ENCODE data around the gene HECA. TPM values are rescaled to one million over a fixed set of nuclear protein-coding genes. Genes with fewer than 3 reads are reported as not detected.
"Not testable (repeated sequence)": the region's sequence is repeated elsewhere in the genome, so short reads cannot be mapped to it uniquely, and the experiment has no call there.

HECA gene
- total RNA-seq, 2 donors from 2014 or later: 5.6 to 6.0 TPM

DNA sequence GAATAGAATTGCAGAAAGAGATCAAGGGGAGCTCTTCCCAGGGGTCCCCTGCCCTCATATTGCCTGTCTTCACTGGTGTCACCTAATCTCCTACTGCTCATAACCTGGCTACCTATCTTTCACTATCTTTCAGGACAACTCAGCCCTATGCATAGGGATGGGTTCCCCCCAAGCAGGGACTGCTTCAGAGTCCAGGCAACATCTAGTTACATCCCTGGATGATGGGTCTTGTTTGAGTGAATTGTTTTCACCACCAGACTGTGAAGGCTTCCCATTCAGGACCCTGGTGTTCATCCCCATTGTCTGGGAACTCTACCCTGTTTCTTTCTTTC lies 850 bp upstream of the HECA start:
- no peak overlapping the region for H3K4me3 ChIP-seq (ENCODE audit: low read length)
- no peaks in the 10 kb centered on the region for H3K36me3 ChIP-seq (ENCODE audit: control insufficient read depth, insufficient read depth, low read length)
- no peaks in the 10 kb centered on the region for H3K27me3 ChIP-seq (ENCODE audit: control insufficient read depth, insufficient read depth, low read length, poor library complexity, severe bottlenecking)
- Mint-ChIP-seq H3K4me3 (peak overlapping the region; percentile 74), H3K27me3 (ENCODE audit: insufficient read depth) (peaks cover 17% of the 10 kb centered on the region), H3K4me1 (peaks cover 5% of the 10 kb centered on the region), H3K27ac (no peak overlapping the region), H3K36me3 (ENCODE audit: low read depth) (no peaks in the 10 kb centered on the region), H3K9me3 (no peaks in the 10 kb centered on the region)
- TF ChIP-seq, protein P1, sequence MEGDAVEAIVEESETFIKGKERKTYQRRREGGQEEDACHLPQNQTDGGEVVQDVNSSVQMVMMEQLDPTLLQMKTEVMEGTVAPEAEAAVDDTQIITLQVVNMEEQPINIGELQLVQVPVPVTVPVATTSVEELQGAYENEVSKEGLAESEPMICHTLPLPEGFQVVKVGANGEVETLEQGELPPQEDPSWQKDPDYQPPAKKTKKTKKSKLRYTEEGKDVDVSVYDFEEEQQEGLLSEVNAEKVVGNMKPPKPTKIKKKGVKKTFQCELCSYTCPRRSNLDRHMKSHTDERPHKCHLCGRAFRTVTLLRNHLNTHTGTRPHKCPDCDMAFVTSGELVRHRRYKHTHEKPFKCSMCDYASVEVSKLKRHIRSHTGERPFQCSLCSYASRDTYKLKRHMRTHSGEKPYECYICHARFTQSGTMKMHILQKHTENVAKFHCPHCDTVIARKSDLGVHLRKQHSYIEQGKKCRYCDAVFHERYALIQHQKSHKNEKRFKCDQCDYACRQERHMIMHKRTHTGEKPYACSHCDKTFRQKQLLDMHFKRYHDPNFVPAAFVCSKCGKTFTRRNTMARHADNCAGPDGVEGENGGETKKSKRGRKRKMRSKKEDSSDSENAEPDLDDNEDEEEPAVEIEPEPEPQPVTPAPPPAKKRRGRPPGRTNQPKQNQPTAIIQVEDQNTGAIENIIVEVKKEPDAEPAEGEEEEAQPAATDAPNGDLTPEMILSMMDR (conservative IDR thresholded peaks at IDR 0.05): no peak
- H3K27ac ChIP-seq (ENCODE audit: low read depth, low read length): no peak overlapping the region
- no peaks in the 10 kb centered on the region for H3K4me1 ChIP-seq (ENCODE audit: control insufficient read depth, insufficient read depth, low read length)
- H3K9ac ChIP-seq (ENCODE audit: extremely low read depth, low read length, poor library complexity, severe bottlenecking): no peak overlapping the region
- DNase-seq: no peak
- no peaks in the 10 kb centered on the region for H3K9me3 ChIP-seq (ENCODE audit: control insufficient read depth, low read length)

DNA sequence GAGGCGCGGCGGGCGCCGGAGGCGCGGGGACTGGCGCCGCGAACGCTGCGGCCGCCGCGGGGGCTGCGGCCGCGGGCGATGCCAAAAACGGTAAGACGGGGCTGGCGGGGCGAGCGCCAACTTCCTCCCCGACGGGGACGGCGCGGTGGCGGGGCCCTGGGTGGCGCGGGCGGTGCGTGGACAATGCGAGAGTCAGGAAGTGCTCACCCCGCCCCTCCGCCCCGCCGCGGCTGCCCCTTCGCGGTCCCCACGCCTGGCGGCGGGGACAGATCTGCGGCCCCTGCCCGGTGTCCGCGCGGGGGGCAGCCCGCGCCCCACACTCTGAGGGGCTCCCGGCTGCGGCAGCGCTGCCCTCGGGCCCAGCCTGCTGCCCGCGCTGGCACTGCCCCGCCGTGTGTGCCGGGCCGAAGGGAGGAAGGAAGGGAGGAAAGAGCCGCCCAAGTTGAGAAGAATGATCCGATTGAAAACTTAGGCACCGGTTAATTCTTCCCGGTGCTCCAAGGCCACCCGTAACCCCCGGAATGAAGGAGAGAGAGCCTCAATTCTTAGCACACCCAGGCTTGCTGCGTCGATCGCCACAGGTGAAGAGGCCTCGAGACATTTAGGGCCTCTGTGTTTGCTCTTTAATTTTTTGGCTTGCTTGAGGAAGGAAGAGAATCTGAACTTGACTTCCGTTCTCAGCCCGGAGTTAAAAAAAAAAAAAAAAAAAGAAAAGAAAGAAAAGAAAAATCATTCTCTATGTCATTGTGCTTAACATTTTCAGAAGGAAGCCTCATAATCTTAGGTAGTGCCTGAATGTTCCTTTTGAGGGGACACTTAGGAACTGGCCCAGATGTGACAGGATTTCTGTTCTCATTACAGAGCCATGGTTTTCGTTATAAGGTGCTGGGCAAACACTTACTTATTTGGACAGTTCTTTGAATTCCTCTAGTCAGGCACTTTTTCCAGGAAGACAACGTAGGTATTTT lies 982 bp downstream of the HECA start:
- no peaks in the 10 kb centered on the region for H3K36me3 ChIP-seq (ENCODE audit: control insufficient read depth, insufficient read depth, low read length)
- H3K4me3 Mint-ChIP-seq: peak overlapping the region; percentile 74
- no peaks in the 10 kb centered on the region for H3K27me3 ChIP-seq (ENCODE audit: control insufficient read depth, insufficient read depth, low read length, poor library complexity, severe bottlenecking)
- peaks cover 17% of the 10 kb centered on the region for H3K27me3 Mint-ChIP-seq (ENCODE audit: insufficient read depth)
- H3K9me3 Mint-ChIP-seq: no peaks in the 10 kb centered on the region
- H3K27ac ChIP-seq (ENCODE audit: low read depth, low read length): no peak overlapping the region
- peak overlapping the region; percentile 85 for H3K27ac Mint-ChIP-seq
- WGBS, 2 experiments (ENCODE audit: insufficient coverage in 1 of 2, insufficient read length in 1 of 2): 3 to 9% methylated on average over 14 to 76 of the region's 76 CpGs
- peak; percentile 65 for DNase-seq
- H3K9me3 ChIP-seq (ENCODE audit: control insufficient read depth, low read length): no peaks in the 10 kb centered on the region
- peak overlapping the region; percentile 82 for H3K4me3 ChIP-seq (ENCODE audit: low read length)
- H3K9ac ChIP-seq (ENCODE audit: extremely low read depth, low read length, poor library complexity, severe bottlenecking): peak overlapping the region; percentile 47
- H3K4me1 Mint-ChIP-seq: no peaks in the 10 kb centered on the region
- TF ChIP-seq, protein P1 (conservative IDR thresholded peaks at IDR 0.05): peak; percentile 25
- H3K4me1 ChIP-seq (ENCODE audit: control insufficient read depth, insufficient read depth, low read length): no peaks in the 10 kb centered on the region
- H3K36me3 Mint-ChIP-seq (ENCODE audit: low read depth): no peaks in the 10 kb centered on the region

DNA sequence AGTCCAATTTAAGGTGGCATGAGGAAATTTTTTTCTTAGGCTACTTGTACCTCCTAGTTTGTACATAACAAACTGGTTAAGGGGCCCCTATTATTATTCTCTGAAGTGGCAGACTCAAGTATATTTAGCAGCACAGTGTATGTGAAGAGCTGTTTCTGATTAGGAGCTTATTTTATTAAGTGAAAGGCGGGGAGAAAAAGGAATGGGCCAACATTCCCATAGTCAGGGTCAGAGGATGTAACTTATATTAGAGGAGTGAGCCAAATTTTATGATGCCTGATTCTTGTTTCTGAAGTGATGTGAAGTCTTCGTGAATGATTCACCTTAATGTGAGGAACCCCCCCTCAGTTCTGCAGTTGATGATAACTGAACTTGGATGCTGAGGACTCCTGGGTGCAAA lies 2.8 kb downstream of the HECA start:
- Mint-ChIP-seq H3K27ac (no peak overlapping the region), H3K9me3 (no peaks in the 10 kb centered on the region), H3K27me3 (ENCODE audit: insufficient read depth) (peaks cover 14% of the 10 kb centered on the region), H3K4me3 (no peak overlapping the region), H3K4me1 (no peaks in the 10 kb centered on the region), H3K36me3 (ENCODE audit: low read depth) (no peaks in the 10 kb centered on the region)
- no peaks in the 10 kb centered on the region for H3K9me3 ChIP-seq (ENCODE audit: control insufficient read depth, low read length)
- H3K4me1 ChIP-seq (ENCODE audit: control insufficient read depth, insufficient read depth, low read length): no peaks in the 10 kb centered on the region
- TF ChIP-seq, protein P1 (conservative IDR thresholded peaks at IDR 0.05): no peak
- H3K36me3 ChIP-seq (ENCODE audit: control insufficient read depth, insufficient read depth, low read length): no peaks in the 10 kb centered on the region
- no peak for DNase-seq
- no peak overlapping the region for H3K27ac ChIP-seq (ENCODE audit: low read depth, low read length)
- H3K27me3 ChIP-seq (ENCODE audit: control insufficient read depth, insufficient read depth, low read length, poor library complexity, severe bottlenecking): no peaks in the 10 kb centered on the region
- 89 to 93% methylated on average over 2 of the region's 2 CpGs for WGBS, 2 experiments (ENCODE audit: insufficient coverage in 1 of 2, insufficient read length in 1 of 2)
- H3K9ac ChIP-seq (ENCODE audit: extremely low read depth, low read length, poor library complexity, severe bottlenecking): no peak overlapping the region
- H3K4me3 ChIP-seq (ENCODE audit: low read length): no peak overlapping the region

DNA sequence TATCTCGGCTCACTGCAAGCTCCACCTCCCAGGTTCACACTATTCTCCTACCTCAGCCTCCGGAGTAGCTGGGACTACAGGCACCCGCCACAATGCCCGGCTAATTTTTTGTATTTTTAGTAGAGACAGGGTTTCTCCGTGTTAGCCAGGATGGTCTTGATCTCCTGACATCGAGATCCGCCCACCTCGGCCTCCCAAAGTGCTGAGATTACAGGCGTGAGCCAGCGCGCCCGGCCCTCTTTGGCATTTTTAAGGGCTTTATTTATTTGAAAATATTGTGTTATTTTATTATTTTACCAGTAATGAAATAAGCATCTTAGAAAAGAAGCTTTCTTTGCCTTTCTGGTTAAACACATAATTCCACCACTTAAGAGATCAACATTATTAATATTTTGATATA lies 6.0 kb downstream of the HECA start:
- not testable (repeated sequence) for H3K27ac ChIP-seq (ENCODE audit: low read depth, low read length); H3K27me3 ChIP-seq (ENCODE audit: control insufficient read depth, insufficient read depth, low read length, poor library complexity, severe bottlenecking); H3K27ac Mint-ChIP-seq; DNase-seq; H3K36me3 Mint-ChIP-seq (ENCODE audit: low read depth); H3K9me3 Mint-ChIP-seq; H3K36me3 ChIP-seq (ENCODE audit: control insufficient read depth, insufficient read depth, low read length); H3K4me1 Mint-ChIP-seq; H3K9me3 ChIP-seq (ENCODE audit: control insufficient read depth, low read length); H3K9ac ChIP-seq (ENCODE audit: extremely low read depth, low read length, poor library complexity, severe bottlenecking); H3K27me3 Mint-ChIP-seq (ENCODE audit: insufficient read depth); H3K4me3 ChIP-seq (ENCODE audit: low read length); H3K4me1 ChIP-seq (ENCODE audit: control insufficient read depth, insufficient read depth, low read length); H3K4me3 Mint-ChIP-seq
- 82 to 91% methylated on average over 4 to 12 of the region's 12 CpGs for WGBS, 2 experiments (ENCODE audit: insufficient coverage in 1 of 2, insufficient read length in 1 of 2)
